ENCODE measurements around the gene MAN2A1.

The MAN2A1 gene

GRCh38 chr5:109682383-109682782 is 7.3 kb upstream of the MAN2A1 start:
- no peak for DNase-seq

GRCh38 chr5:109685916-109686315 is 3.8 kb upstream of the MAN2A1 start:
- DNase-seq, result no peak

- DNase-seq, result no peak
Measured at GRCh38 chr5:109688630-109688969, 1.1 kb upstream of the MAN2A1 start.

- DNase-seq, result peak; percentile 58
Measured at GRCh38 chr5:109688970-109689739, 572 bp upstream of the MAN2A1 start.

- DNase-seq, result no peak
Measured at GRCh38 chr5:109690242-109690974, 681 bp downstream of the MAN2A1 start.

- peak; percentile 21 for DNase-seq
Measured at GRCh38 chr5:109690975-109691574, 1.3 kb downstream of the MAN2A1 start.

- no peak for DNase-seq
Measured at GRCh38 chr5:109691996-109692395, 2.3 kb downstream of the MAN2A1 start.

- DNase-seq, result no peak
Measured at GRCh38 chr5:109692852-109693251, 3.1 kb downstream of the MAN2A1 start.

GRCh38 chr5:109693535-109694400 is 4.0 kb downstream of the MAN2A1 start:
- no peak for DNase-seq

GRCh38 chr5:109694451-109694891 is 4.7 kb downstream of the MAN2A1 start:
- DNase-seq, result no peak

- no peak for DNase-seq
Measured at GRCh38 chr5:109695005-109695926, 5.5 kb downstream of the MAN2A1 start.

GRCh38 chr5:109697339-109697738 is 7.6 kb downstream of the MAN2A1 start:
- no peak for DNase-seq

- no peak for DNase-seq
Measured at GRCh38 chr5:109700516-109701153, 10.9 kb downstream of the MAN2A1 start.

- no peak for DNase-seq
Measured at GRCh38 chr5:109701252-109701651, 11.5 kb downstream of the MAN2A1 start.

- DNase-seq, result no peak
Measured at GRCh38 chr5:109701792-109702191, 12.1 kb downstream of the MAN2A1 start.

- no peak for DNase-seq
Measured at GRCh38 chr5:109703166-109703565, 13.4 kb downstream of the MAN2A1 start.

GRCh38 chr5:109703829-109704228 is 14.1 kb downstream of the MAN2A1 start:
- no peak for DNase-seq

GRCh38 chr5:109704282-109704952 is 14.7 kb downstream of the MAN2A1 start:
- DNase-seq, result no peak

- DNase-seq, result no peak
Measured at GRCh38 chr5:109705596-109705995, 15.9 kb downstream of the MAN2A1 start.

GRCh38 chr5:109706095-109706494 is 16.4 kb downstream of the MAN2A1 start:
- no peak for DNase-seq

- DNase-seq, result no peak
Measured at GRCh38 chr5:109707531-109707930, 17.8 kb downstream of the MAN2A1 start.
